ENCODE measurements around the gene ARL10.
A peak's percentile ranks its signal among the peaks of the same experiment; 100 is the strongest.
"Not testable (repeated sequence)": the region's sequence is repeated elsewhere in the genome, so short reads cannot be mapped to it uniquely, and the experiment has no call there.

The ARL10 gene

DNA sequence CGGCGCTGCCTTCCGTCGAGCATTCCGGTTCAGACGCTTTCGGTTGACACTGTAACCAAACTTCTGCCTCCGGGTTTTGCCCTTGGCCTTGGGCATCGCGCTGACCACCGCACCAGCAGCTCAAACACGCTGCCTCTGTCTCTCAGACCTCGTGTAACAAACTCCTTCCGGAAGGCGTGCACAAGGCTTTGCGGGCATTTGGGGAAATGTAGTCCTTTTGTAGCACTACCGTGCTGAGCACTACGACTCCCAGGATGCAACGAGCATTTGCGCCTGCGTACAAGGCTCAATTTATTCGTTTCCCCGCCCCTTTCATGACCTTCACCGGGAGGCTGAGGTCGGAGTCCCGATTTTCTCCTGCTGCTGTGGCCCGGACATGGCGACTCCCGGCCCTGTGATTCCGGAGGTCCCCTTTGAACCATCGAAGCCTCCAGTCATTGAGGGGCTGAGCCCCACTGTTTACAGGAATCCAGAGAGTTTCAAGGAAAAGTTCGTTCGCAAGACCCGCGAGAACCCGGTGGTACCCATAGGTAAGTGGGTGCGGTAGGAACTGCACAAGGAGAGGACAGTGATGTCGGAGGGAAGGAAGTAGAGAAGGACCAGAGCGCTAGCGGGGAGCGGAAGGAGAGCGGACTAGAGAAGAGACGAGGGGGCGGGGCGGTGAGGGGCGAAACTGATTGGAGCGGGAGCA lies 23.3 kb downstream of the ARL10 start, which contains the start of the genes HIGD2A and NOP16:
TSS of gene HIGD2A (plus strand) at position 308 of the 691 bp plus-strand sequence. CDS start at position 377, 69 bp downstream.
TSS of gene NOP16 (minus strand) at position 155 of the 691 bp plus-strand sequence. CDS start at position 96, 59 bp downstream.
- peak; percentile 96 for DNase-seq (ENCODE audit: low spot score)
- peak; percentile 84 for FAIRE-seq

GRCh38 chr5:176389135-176390123 lies 24.1 kb downstream of the ARL10 start:
- FAIRE-seq (no peak), DNase-seq (ENCODE audit: low spot score) (no peak)

DNA sequence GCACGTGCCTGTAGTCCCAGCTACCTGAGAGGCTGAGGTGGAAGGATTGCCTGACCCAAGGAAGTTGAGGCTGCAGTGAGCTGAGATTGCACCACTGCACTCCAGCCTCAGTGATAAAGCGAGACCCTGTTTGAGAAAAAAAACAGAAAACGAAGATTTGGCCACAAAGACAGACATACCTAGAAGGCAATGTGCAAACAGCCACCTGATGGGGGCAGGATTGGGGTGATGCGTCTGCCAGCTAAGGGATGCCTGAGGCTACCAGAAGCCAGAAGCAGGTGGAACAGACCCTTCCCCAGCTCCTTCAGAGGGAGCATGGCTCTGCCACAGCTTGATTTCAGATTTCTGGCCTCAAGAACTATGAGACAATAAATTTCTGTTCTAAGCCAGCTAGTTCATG lies 26.2 kb downstream of the ARL10 start:
- FAIRE-seq (no peak), DNase-seq (ENCODE audit: low spot score) (no peak)

DNA sequence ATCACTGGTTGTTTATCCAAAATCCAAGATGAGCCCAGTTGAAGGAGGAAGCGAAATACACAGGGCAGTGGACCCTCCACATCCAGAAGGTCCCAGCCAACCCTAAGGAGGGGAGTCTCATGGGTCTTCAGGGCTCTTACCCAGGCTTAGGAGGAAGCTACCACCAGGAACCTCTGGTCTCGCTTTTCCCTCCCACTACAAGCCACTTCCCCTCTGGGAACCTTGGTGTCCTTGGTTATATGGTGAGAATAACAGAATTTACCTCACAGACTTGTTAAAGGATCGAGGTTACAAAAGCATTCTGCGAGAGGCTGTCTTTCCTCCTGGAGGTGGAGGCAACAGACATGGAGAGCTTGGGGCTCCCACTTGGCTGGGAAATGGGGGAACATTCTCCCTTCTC lies 26.7 kb downstream of the ARL10 start:
- FAIRE-seq: no peak
- no peak for DNase-seq (ENCODE audit: low spot score)

GRCh38 chr5:176392526-176392925 lies 27.2 kb downstream of the ARL10 start:
- no peak for FAIRE-seq
- no peak for DNase-seq (ENCODE audit: low spot score)

GRCh38 chr5:176394096-176394495 lies 28.8 kb downstream of the ARL10 start:
- FAIRE-seq (no peak), DNase-seq (ENCODE audit: low spot score) (no peak)

DNA sequence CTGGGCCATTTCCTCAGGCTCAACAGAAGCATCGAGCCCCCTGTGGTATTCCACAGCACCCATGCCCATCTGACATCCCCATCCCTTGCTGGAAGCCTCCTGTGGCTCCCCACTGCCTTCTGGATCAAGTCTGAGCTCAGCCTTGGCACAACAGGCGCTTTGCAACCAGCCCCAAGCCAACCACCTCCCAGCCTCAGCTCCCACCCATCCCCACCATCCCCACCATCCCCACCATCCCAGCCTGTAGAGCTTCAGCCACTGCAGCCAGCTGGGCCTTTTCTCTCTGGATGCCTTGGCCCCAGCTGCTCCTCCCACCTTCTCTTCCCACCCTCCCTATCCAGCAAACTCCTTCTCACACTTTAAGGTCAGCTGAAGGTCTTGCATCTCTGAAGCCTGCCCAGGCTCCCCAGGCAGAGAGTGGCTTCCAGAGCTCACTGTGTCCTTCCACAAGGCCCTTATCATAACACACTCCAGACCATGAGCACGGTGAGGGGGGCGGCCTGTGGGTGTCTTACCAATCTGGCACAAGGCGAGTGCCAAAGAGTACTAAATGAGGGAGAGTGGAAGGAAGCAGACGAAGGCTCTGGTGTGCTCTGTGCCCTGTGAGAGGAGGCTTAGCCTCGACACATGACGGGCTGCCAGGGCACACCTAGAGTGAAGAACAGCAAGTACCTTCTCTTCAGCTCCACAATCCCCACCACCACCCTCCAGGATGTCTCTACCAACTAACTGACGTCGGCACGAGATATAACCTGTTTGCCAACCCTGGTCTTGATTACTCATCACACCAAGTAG lies 29.8 kb downstream of the ARL10 start:
- no peak for DNase-seq (ENCODE audit: low spot score)
- no peak for FAIRE-seq

DNA sequence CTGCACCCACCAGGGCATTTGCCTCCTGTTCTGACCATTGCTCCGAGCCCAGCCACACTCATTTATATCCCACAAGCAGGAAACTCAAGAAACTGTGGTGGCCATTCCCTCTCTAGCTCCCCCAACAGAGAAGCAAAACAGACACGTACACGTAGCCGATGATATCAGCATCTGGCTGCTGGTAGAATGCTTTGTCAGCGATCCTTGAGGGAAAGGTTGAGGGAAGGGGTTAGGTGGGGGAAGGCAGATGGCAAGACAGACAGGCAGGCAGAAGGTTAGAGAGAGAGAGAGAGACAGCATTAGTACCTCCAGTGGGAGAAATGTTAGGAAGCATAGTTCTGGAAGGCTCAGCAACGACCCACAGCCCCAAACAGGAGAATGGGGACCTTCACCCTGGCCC lies 31.0 kb downstream of the ARL10 start:
- FAIRE-seq: no peak
- no peak for DNase-seq (ENCODE audit: low spot score)

DNA sequence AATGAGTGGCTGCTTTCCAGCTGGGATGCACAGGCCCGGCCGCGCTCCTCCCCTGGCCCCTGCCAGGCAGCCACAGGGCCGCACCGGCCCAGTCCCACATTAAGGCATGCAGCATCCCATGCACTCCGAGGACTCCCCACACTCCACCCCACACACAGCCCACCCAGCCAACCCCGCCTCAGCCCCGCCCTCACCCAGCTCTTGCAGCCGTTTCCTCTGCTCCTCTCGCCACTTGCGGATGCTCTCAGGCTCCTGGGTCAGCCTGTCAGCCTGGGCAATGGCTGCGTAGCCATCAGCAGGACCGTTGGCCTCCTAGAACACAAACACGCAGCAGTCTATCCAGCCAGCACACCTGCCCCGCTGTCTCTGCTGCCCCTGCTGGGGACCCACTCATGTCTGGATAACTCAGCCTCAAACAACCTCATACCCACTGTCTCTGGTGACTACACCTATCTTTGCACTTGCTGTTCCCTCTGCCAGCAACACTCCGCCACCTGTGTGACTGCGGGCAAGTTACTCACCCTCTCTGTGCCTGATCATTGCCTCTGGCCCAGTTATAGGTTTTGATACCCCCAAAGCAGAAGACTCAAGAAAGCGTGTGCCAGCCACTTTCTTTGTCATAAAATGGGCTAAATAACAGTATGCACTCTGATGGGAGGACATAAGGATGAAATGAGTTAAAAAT lies 32.6 kb downstream of the ARL10 start:
- FAIRE-seq: no peak
- DNase-seq (ENCODE audit: low spot score): no peak

DNA sequence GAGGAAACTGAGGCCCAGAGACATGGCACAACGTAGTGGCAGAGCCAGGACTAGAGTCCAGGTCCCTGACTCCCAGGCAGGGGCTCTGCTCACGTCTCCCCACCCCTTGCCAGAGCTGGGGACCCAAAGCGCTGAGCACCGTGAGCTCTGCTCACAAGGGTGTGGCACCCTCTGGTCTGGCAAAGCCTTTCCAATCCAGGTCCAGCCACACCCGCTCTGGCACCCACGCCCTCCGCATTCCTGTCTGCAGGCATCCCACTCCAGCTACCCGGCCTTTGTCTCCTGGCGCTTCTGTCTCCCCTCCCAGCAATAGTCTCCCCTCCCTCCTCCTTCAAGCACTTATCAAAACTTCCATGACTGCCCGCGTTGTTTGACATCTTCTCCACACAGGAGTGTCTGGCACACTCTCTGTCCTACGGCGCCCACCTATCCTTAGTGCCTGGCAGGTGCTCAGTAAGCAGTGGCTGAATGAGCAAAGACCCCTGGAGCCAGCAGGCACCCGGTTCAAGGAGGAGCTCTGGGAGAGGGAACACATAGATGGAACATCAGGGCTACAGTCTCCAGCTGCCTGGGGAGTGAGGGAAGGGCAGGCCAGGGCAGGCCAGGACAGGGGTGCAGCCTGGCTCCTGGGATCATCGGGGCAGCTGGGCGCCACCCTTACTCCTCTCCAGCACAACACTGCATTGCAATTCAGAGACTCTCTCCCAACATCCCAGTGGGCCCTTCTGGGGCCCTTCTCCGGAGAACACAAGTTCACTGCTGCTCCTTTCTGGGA lies 35.3 kb downstream of the ARL10 start:
- DNase-seq (ENCODE audit: low spot score) (no peak), FAIRE-seq (no peak)

- FAIRE-seq (no peak), DNase-seq (ENCODE audit: low spot score) (no peak)
These were observed 36.3 kb downstream of the ARL10 start for GRCh38 chr5:176401281-176402205.

- FAIRE-seq (no peak), DNase-seq (ENCODE audit: low spot score) (no peak)
These were observed 40.6 kb downstream of the ARL10 start for GRCh38 chr5:176405656-176406435.

GRCh38 chr5:176406436-176407052 lies 41.3 kb downstream of the ARL10 start:
- no peak for DNase-seq (ENCODE audit: low spot score)
- no peak for FAIRE-seq

DNA sequence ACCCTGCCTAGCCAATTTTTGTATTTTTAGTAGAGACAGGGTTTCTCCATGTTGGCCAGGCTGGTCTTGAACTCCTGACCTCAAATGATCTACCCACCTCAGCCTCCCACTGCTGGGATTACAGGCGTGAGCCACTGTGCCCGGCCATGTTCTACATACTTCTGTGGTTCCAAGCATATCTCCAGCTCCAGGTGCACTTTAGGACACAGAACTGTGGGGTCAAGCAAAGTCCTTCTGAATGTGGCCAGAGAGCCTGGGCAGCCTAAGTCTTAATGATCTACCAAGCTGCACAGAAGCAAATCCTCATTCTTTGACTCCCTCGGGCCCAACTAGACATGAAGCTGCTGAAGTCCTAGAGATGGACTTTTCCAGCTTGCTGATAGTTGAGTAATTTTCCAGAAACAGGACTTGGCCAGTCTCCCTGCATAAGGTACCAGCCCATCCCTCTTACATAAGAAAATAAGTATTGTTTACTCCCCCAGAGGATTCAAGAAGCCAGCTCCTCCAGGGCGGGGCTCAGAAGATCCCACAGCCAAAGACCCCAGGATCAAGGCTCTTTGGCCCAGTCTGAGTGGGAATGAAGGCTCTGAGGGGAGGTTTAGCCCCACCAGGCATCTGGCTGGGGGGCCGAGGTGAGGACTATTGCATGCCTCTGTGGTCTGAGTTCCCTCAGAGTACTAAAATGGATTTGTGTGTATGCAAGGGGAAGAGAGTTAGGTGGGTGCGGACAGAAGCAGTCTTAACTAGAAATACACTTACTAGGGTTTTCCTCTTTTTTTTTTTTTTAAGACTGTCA lies 42.4 kb downstream of the ARL10 start:
- FAIRE-seq: no peak

GRCh38 chr5:176408252-176408573 lies 42.9 kb downstream of the ARL10 start:
- FAIRE-seq; DNase-seq (ENCODE audit: low spot score): not testable (repeated sequence)

More for the DNA sequence above, 42.4 kb downstream of the ARL10 start:
- no peak for DNase-seq (ENCODE audit: low spot score)

DNA sequence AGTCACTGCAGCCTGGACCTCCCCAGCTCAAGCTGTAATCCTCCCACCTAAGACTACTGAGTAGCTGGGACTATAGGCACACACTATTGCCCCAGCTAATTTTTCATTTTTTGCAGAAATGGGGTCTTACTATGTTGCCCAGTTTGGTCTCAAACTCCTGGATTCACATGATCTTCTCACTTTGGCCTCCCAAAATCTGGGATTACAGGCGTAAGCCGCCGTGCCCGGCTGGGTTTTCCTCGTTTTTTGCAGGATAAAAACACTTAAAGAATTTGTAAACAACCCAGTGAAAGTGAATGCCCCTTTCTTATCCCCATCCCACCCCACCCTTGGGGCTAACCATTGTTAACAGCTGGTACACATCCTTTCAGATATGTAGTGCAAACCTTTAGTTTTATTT lies 43.3 kb downstream of the ARL10 start:
- FAIRE-seq (no peak), DNase-seq (ENCODE audit: low spot score) (no peak)

- DNase-seq (ENCODE audit: low spot score) (no peak), FAIRE-seq (no peak)
These were observed 44.5 kb downstream of the ARL10 start for GRCh38 chr5:176409765-176410164.

Measured in RCC 7860 (cell line).